Measurements from ENCODE around the gene LRRC43.
"Not testable (repeated sequence)": the region's sequence is repeated elsewhere in the genome, so short reads cannot be mapped to it uniquely, and the experiment has no call there.

The LRRC43 gene

DNA sequence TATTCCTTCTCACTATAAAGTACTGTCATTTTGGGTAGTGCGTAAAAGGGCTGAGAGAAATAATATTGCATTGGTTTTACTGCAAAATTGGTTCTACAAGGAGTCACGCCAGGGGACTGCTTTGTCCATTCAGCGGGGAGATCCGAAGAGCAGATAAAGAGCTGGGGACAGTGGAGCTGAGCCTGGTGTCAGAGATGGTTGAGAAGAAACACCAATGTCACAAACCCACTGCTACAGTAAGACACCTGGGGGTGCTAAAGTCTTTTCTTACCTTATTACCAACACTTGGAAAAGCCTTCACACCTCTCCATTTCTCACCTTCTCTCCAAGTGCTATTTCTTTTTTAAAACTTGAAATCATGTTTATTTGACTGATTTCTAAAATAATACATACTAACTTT is 23.0 kb upstream of the LRRC43 start:
- DNase-seq, result no peak

DNA sequence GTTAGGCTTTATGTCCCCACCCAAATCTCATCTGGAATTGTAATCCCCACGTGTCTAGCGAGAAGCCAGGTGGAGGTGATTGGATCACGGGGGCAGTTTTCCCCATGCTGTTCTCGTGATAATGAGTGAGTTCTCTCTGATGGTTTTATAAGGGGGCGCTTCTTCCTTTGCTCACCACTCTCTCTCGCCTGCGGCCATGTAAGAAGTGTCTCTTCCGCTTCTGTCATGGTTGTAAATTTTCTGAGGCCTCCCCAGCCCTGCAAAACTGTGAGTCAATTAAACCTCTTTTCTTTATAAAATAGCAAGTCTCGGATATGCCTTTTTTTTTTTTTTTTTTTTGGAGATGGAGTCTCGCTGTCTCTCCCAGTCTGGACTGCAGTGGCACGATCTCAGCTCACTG is 22.2 kb upstream of the LRRC43 start:
- no peak for DNase-seq

DNA sequence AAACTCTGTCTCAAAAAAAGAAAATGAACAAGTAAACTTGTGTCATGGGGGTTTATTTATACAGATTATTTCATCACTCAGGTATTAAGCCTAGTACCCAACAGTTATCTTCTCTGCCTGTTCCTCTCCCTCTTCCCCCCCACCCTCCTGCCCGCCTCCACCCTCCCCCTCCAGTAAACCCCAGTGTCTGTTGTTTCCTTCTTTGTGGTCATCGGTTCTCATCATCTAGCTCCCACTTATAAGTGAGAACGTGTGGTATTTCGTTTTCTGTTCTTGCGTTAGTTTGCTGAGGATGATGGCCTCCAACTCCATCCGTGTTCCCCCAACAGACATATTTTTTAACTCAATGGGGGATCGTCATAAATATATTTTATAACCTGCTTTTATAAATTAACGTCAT is 21.2 kb upstream of the LRRC43 start:
- DNase-seq, result no peak

DNA sequence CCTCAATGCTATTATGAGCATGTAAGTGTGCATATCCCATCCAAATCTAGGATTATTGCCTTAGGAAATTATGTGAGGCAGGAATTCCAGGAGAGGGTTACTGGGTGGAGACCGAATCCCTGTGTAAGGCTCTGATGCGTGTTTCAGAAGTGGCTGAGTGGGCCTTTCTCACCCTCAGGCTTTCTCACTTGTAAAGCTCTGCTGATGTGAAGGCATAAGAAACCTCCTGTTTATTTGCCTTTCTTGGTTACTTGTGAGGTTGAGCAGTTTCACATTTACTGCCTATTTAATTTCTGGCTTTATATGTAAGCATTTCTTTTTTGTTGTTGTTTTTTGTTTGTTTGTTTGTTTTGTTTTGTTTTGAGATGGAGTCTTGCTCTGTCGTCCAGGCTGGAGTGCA is 19.9 kb upstream of the LRRC43 start:
- no peak for DNase-seq

DNA sequence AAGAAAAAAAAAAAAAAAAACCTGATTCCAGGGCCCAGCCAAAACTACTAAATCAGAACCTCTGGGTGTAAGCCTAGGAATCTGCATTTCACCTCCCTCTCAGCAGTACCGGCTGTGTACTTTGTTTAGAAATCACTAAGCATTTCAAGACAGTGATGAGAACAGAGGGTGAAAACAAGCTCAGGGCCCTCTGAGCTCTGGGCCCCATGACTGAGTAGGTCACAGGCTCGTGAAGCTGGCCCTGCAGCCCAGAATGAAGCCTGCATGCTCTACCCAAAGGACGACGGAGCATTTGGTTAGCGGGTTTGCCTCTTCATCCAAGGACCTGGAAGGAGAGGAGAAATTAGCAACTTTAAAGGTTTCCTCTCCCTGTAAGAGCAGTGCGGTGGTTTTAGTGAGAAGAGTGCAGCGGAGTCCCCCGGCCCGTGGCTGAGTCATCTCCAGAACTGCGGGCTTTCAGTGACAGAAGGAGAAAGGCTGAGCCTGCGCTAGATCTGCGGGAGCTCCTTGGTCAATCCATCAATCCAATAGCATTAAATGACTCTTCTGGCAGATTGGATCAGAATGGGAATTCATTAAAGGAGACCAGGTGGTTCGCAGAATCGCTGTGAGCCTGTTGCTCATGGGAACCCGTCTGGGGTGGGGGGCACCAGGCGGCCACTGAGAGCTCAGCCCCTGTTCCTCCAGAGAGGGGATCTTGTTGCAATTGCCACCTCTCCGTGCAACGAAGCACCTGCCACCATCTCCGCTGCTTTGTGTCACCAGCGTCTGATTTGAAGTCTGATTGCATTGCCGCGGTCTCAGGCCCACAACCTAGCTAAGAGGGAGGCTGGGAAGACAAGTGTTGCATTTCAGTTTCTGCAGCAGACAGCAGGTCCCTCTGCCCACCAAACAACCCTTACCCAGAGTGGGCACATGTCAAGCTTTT is 16.2 kb upstream of the LRRC43 start:
- DNase-seq, result no peak

DNA sequence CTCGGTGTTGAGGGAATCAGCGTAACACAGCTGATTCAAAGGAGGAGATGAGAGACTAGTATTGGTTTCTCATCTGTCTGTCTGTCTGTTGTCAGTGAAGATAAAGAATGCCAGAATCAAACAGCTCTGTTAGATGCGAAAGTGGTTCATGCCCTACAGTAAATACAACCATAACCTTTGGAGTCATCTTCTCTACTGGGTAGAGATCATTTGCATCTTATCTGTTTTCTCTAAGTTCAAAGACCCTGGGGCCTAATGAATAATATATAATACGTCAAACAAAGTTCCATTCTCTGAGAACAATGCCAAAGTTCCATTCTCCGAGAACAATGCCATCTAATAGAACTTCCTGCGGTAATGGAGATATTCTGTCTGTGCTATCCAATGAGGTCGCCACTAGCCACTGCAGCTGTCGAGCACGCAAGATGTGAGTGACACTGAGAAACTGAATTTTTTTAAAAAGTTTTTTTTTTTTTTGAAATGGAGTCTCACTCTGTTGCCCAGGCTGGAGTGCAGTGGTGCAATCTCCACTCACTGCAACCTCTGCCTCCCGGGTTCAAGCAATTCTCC is 15.5 kb upstream of the LRRC43 start:
- no peak for DNase-seq

DNA sequence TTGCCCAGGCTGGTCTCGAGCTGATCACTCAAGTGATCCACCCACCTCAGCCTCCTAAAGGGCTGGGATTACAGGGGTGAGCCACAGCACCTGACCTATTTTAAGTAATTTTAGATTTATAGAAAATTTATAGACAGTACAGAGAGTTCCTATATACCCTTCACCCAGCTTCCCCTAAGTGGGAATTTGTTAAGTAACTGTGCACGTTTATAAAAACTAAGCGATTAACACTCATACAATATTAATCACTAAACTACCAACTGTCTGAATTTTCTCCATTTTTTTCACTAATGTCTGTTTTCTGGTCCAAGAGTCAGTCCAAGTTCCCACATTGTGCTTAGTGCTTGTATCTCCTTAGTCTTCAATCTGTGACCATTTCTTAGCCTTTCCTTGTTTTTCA is 14.4 kb upstream of the LRRC43 start:
- no peak for DNase-seq

DNA sequence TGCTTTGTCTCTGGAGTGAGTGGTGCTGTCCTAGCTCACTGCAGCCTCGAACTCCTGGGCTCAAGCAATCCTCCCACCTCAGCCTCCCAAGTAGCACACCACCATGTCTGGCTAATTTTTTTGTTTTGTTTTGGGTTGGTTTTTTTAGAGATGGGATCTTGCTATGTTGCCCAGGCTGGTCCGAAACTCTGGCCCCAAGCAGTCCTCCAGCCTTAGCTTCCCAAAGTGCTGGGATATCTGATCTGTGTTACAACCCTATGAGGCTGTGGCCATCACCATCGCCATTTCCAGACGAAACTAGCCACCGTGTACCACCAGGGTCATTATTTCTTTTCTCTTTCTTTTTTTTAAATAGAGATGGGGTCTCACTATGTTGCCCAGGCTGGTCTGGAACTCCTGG is 11.5 kb upstream of the LRRC43 start:
- no peak for DNase-seq

DNA sequence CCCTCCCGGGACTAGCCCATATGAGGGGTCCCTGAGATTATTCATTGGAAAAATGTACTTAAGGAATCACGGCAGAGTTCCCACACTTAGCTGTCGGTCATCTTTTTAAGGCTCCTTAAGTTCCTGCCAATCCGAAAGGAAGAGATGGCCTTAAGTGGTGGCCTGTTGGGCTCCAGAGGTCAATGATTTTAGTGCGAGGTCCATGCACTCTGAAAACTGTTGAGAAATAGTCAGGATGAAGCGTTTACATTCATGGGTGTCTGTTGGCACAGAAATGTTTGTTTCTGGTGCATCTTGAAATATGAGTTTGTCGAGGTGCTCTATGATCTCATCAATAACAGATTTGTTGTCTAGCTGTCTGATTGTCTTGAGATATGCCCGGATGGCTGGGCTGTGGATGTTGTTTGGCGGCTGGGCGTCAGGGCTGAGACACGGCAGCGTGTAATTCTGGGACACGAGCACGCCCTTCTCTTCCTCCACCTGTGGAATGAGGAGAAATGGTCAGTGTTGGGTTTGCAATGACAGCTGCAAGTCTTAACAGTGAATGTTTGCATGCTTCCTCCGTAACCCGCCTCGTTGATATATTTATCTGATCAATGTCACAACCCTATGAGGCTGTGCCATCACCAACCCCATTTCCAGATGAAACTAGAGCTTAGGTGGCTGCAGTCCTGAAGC is 10.5 kb upstream of the LRRC43 start:
- DNase-seq, result no peak

DNA sequence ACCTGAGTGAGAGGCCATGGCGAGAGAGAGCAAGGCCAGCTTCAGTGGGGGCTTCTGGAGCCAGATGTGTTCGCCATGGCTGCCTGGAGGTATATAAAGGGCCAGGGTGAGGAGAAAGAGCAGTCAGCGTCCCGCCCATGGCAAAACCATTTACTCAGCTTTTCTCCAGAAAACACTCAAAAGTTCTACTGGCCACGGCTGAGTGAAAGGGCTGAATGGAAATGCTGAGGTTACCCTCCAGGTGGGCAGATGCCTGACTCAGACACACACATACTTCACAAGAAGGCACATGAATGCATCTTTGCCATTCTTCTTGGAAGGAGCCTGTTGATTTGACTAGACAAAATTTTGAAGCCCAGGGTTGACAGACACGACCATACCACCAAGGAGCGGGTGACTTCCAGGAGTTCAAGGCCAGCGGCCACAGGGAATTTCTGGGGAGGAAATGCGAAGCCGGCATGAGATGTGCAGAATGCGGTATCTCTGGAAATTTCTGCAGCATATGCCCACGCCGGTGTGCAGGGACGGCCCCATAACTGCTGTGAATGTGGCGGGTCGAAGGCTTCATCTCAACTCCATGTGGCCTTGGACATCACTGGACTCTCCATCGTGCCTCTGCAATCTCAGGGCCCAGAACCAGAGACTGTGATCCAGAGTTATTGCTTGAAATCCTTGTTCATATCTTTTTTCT is 8.6 kb upstream of the LRRC43 start, which contains the start of gene IL31:
IL31 (minus strand) TSS at position 67 of the 691 bp plus-strand sequence; CDS start at position 18, 49 bp downstream.
- DNase-seq, result no peak

DNA sequence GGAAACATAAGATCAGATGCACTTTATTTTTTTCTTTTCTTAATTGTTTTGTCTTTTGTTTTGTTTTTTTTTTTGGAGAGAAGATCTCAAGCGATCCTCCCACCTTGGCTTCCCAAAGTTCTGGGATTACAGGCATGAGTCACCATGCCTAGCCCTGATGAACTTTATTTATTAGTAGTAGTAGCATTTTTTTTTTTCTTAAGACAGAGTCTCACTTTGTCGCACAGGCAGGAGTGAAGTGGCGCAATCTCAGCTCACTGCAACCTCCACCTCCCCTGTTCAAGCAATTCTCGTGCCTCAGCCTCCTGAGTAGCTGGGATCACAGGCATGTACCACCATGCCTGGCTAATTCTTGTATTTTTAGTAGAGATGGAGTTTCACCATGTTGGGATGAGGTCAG is 6.5 kb upstream of the LRRC43 start:
- not testable (repeated sequence) for DNase-seq

DNA sequence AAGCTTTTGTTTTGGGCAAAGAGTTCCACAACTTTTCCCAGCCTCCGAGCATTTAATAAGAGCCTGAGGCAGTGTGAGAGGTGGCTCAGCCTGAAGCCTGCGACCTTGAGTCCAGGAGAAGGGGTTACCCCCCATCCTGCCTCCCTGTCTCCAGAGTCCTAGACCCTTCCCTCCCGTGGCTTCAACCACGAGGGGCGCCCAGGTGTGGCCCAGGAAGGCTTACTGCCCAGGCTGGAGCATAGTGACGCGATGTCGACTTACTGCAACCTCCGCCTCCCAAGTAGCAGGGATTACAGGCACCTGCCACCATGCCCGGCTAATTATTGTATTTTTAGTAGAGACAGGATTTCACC is 641 bp downstream of the LRRC43 start:
- no peak for DNase-seq

DNA sequence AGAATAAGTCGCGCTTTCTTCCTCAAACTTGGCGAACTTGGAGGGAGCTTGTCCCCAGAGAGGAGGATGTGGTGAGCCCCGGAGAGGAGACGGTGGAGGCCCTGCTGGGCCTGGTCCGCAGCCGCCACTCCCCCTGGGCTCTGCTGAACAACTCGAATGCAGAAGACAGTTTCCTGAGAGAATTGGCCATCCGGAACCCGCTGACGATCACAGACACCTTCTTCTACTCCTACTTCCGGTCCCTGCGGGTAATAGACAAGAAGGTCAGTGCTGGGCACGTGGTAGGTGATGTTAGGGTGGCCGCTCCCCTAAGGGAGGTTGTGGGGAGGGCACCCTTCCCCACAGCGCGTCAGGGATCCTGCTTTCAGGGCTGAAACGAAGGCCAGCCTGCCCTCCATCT is 1.6 kb downstream of the LRRC43 start:
- no peak for DNase-seq

DNA sequence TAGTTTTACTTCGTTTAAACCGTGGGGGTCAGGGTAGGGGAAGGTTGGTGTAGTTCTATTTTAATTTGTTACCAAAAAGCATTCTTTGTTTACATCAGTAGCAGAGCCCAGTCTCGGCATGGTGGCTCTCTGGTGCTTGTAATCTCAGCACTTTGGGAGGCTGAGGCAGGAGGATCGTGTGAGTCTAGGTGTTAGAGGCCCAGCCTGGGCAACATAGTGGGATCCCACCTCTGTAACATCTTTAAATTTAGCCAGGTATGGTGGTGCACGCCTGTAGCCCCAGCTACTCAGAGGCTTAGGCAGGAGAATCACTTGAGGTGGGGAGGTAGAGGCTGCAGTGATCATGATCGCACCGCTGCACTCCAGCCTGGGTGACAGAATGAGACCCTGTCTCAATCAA is 2.2 kb downstream of the LRRC43 start:
- DNase-seq, result no peak

DNA sequence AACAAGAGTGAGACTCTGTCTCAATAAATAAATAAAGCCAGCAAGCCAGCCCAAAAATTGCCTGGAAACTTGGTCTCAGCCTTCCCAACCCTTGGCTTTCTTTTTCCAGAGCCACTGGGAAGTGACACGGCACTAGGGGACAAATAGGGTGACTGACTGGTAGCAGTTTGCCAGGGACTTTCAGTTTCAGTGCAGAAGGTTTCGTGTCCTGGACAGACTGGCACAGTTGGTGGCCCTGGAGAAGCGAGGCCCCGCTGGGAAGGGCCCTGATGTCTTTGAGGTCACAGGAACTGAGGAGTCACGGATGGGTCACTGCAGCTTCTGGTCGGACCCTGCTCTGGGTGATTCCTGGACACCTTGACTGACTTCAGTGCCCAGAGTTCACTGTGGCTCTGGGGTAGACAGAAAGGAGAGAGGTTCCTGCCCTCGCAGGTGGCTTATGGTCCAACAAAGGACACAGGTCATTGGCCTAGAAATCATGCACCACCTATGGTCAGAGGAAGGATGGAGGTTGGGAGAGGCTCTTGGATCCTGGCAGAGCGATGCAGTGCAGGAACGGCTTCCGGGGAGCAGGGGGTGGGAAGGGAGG is 2.7 kb downstream of the LRRC43 start:
- DNase-seq, result no peak

DNA sequence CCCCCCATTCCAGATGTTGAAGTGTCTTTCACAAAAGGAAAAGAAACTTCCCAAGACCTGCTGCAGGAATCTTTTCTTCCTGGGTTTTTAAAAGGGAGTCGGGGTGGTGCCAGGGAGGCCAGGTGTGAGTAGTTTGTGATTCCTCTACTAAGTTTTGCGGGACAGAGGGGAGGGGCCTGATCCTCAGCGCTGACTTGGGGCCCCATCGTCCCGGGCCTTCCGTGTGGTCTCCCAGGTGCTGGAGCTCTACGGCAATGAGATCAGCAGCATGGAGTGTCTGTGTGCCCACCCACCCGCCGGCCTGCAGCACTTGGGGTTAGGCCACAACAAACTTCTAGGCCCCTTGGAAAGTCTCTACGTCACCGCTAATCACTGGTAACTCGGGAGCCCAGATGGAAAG is 4.5 kb downstream of the LRRC43 start:
- DNase-seq, result no peak

DNA sequence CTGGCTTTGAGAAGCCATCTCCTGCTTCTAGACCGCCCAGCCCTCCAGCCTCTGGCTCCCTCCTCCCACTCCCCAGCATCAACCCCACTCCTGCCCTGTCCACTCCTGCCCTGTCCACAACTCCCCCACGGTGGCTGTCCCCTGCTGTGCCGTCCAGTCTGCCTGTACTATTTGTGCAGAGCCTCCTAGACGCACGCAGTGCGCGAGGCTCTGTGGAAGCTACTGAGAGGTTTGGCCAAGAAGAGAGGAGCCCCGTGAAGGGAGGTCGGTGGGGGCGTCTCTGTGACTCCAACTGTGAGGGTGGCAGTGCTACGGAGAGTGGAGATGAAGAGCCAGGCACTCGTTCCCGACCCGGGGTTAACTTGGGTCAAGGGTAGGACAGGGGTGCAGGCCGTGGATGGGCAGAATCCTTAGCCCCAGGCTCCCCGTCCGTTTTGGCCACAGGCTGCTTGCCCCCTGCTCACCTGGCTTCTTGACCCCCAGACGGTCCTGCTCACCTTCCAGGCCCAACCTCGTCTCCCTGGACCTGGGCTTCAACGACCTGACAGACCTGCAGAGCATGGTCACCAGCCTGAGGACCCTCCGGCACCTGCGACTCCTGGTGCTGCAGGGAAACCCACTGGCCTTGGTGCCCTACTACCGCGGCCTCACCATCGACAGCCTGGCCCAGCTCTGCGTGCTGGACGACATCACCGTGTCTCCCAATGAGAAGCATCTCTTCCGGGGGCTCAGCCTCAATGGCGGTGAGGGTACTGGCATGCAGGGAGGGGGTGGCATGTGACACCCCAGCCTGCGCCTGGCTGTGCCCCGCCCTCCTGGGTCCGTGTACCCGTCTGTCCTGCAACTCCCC is 6.9 kb downstream of the LRRC43 start:
- no peak for DNase-seq

DNA sequence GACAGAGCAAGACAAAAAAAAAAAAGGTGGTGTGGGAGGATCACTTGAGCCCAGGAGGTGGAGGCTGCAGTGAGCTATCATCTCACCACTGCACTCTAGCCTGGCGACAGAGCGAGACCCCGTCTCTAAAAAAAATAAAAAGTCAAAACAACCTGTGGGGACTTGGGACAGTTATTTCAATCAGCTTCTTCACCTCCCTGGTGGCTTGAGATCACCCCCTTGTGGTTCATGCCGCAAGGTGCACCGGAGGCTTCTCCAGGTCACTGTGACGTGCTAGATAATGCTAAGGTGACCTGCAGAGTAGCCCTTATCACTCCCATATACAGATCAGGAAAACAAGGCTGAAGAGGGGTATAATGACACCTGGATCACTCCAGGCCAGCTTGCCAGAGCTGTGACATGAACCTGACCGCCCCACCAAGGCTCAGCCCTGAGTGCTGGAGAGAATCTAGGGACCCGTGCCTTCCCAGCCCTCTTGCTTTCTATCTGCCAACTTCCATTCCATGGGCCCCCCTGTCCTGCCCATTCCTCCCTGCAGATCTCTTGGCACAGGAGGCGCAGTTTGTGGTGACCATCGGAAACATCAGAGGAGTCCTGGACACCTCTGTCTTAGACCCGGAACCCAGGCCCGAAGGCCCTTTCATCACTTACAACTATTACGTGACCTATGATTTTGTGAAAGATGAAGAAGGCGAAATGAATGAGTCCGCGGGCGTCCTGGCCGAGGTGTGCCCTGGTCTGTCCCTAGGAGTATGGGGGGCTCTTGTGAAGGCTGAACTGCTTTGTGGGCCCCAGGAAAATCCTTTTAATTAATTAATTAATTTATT is 8.1 kb downstream of the LRRC43 start:
- DNase-seq, result peak; percentile 56

DNA sequence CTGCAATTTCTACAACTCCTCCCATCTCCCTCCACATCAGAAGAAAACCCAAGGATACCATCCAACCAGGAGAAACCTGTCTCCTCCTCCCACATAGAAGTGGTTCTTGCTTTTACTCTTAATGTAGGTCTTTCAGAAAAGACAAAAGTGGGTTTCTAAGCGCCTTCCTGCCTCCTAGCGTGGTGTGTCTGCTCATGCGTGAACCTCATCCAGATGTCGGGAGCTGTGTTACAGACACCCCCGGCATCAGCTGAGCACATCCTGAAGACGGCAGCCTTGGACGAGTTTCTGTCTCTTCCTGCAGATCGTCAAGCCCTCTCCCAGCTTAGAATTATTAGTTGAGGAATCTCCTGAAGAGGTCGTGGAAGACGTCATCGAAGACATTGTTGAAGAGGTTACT is 9.5 kb downstream of the LRRC43 start:
- no peak for DNase-seq

DNA sequence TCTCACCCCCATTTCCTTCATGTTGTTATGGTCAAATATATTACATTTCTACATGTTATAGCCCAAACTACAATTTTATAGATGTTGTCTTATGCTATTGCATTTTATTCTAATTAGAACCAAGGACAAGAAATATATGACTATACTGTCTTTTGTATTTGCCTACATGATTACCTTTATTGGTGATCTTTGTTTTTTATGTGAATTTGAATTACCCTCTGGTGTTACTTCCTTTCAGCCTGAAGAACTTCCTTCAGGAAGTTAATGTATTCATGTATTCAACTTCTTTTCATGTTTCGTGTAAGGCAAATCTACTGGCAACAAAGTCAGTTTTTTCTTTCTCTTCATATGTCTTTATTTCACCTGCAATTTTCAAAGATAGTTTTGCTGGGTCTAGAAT is 11.9 kb downstream of the LRRC43 start:
- DNase-seq, result no peak

DNA sequence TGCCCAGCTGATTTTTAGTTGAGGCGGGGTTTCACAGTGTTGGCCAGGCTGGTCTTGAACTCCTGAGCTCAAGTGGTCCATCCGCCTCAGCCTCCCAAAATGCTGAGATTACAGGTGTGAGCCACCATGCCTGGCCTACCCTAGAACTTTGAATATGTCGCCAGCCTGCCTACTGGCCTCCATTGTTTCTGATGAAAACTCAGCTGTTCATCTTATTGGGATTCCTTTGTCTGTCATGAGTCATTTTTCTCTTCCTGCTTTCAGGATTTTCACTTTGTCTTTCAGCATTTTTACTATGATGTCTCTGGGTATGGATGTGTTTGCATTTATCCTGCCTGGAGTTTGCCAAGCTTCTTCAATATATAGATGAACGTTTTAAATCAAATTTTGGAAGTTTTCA is 12.5 kb downstream of the LRRC43 start:
- DNase-seq, result no peak

All from NCI-H774 (cell line).